Measurements from ENCODE around the gene SEMA4B.
"Not testable (repeated sequence)": the region's sequence is repeated elsewhere in the genome, so short reads cannot be mapped to it uniquely, and the experiment has no call there.

SEMA4B gene

DNA sequence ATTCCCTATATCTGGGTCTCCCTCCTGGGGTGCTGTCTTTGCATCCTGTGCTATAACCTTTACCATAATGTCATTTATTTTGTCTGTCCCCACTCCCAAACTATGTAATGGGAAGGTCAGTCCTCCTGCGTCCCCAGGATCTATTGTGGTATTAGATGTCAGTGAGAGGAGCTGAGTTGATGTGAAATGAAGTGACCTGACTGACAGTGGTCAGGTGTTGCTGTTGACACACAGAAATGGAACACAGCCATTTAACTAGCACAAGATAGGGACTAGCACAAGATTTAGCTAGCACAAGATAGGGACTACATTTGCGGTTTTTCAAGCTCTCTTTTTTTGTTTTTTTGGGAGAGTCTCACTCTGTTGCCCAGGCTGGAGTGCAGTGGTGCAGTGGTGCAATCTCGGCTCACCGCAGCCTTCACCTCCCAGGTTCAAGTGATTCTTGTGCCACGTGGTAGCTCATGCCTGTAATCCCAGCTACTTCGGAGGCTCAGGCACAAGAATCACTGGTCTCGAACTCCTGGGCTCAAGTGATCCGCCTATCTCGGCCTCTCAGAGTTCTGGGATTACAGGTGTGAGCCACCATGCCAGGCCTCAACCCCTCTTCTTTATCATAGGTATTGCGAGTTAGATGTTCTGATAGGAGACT is 69.5 kb downstream of the SEMA4B start:
- no peak overlapping the region for H3K4me3 ChIP-seq (ENCODE audit: control insufficient read depth, low read depth, low read length)
- TF ChIP-seq, protein P1, sequence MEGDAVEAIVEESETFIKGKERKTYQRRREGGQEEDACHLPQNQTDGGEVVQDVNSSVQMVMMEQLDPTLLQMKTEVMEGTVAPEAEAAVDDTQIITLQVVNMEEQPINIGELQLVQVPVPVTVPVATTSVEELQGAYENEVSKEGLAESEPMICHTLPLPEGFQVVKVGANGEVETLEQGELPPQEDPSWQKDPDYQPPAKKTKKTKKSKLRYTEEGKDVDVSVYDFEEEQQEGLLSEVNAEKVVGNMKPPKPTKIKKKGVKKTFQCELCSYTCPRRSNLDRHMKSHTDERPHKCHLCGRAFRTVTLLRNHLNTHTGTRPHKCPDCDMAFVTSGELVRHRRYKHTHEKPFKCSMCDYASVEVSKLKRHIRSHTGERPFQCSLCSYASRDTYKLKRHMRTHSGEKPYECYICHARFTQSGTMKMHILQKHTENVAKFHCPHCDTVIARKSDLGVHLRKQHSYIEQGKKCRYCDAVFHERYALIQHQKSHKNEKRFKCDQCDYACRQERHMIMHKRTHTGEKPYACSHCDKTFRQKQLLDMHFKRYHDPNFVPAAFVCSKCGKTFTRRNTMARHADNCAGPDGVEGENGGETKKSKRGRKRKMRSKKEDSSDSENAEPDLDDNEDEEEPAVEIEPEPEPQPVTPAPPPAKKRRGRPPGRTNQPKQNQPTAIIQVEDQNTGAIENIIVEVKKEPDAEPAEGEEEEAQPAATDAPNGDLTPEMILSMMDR (conservative IDR thresholded peaks at IDR 0.05; ENCODE audit: control insufficient read depth, insufficient read depth, low read depth, low read length), result no peak
- no peak for DNase-seq (ENCODE audit: low read depth)

DNA sequence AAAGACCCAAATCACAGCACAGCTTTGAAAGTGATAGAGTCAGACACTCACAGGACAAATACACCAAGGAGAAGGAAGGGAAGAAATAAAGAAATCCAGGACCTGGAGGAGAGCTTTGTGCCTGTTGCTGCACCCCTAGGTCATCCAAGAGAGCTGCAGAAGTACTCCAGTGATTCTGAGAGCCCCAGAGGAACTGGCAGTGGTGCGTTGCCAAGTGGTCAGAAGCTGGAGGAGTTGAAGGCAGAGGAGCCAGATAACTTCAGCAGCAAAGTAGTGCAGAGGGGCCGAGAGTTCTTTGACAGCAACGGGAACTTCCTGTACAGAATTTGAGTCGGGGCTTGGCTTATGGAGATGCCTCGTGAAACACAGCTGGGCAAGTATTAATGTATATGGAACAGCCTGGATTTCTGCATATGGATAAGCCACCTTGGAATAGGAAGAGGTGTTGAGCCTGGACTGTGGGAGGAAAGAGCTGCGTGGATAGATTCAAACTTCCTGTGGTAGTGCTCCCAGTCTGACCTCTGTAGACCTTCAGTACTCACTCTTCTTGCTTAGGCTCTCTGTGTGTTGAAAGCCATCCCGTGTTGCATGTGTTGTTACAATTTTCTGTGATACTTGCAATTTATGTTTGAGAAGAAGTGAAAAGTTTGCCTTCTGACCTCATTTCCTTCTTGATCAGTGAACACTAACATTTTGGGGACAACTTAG is 70.5 kb downstream of the SEMA4B start:
- DNase-seq (ENCODE audit: low read depth), result no peak
- TF ChIP-seq, protein P1 (conservative IDR thresholded peaks at IDR 0.05; ENCODE audit: control insufficient read depth, insufficient read depth, low read depth, low read length), result no peak
- H3K4me3 ChIP-seq (ENCODE audit: control insufficient read depth, low read depth, low read length), result no peak overlapping the region

DNA sequence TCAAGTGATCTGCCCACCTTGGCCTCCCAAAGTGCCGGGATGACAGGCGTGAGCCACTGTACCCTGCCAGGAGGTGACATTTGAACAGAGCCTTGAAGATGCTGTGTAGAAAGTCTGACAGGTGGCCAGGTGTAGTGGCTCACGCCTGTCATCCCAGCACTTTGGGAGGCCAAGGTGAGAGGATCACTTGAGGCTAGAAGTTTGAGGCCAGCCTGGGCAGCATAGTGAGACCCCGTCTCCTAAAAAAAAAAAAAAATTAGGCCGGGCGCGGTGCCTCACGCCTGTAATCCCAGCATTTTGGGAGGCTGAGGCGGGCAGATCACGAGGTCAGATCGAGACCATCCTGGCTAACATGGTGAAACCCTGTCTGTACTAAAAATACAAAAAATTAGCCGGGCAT is 77.3 kb downstream of the SEMA4B start:
- H3K4me3 ChIP-seq (ENCODE audit: control insufficient read depth, low read depth, low read length); DNase-seq (ENCODE audit: low read depth): not testable (repeated sequence)
